OCI-LY7 (cell line): ENCODE data around the gene GPR35.

ENCODE experiments used
- EZH2phosphoT487 ChIP-seq: fragments of 200-600 bp; sonication (generic); IDR thresholded peaks from 2 replicates; pipeline ENCODE4 v1.6.1; 2018; ENCODE audit warnings: low read depth, borderline replicate concordance, mild to moderate bottlenecking, mixed run types, antibody characterized with exemption, low read length, moderate library complexity, mixed read lengths
- TF ChIP-seq, protein P1 (sequence below): fragments of 200-600 bp; sonication (generic); conservative IDR thresholded peaks from 2 replicates; pipeline ENCODE4 v1.5.1; 2014; ENCODE audit warnings: mild to moderate bottlenecking, antibody characterized with exemption, low read length, moderate library complexity, mixed read lengths

DNA sequence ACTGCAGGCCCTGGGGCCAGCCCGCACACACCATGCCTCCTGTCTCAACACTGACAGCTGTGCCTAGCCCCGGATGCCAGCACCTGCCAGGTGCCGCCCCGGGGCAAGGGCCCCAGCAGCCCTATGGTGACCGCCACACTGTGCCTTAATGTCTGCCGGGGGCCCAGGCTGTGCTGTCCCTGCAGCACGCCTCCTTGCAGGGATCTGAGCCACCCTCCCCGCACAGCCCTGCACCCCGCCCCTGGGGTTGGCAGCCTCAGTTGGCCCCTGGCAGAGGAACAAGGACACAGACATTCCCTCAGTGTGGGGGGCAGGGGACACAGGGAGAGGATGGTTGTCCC, 47.2 kb upstream of the GPR35 start:
- TF ChIP-seq, protein P1, sequence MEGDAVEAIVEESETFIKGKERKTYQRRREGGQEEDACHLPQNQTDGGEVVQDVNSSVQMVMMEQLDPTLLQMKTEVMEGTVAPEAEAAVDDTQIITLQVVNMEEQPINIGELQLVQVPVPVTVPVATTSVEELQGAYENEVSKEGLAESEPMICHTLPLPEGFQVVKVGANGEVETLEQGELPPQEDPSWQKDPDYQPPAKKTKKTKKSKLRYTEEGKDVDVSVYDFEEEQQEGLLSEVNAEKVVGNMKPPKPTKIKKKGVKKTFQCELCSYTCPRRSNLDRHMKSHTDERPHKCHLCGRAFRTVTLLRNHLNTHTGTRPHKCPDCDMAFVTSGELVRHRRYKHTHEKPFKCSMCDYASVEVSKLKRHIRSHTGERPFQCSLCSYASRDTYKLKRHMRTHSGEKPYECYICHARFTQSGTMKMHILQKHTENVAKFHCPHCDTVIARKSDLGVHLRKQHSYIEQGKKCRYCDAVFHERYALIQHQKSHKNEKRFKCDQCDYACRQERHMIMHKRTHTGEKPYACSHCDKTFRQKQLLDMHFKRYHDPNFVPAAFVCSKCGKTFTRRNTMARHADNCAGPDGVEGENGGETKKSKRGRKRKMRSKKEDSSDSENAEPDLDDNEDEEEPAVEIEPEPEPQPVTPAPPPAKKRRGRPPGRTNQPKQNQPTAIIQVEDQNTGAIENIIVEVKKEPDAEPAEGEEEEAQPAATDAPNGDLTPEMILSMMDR: no peak
- no peak for TF ChIP-seq EZH2phosphoT487
